Uterus (tissue), 2 donors: ENCODE data around the gene ADI1.

Source experiments
- POLR2A ChIP-seq, 2 donors: fragments of 450-650 bp; IDR thresholded peaks; one replicate each; pipeline ENCODE4 v1.6.1; 2016; ENCODE audit warnings: antibody characterized with exemption in 2 of 2, mild to moderate bottlenecking in 1 of 2, moderate library complexity in 1 of 2
- TF ChIP-seq, protein P1 (sequence below), 4 experiments: fragments of 200-600 bp in 2 of 4; fragments of 450-650 bp in 2 of 4; sonication (generic) in 2 of 4; IDR thresholded peaks; one replicate each; pipeline ENCODE4 v1.5.1; 2016 to 2019; ENCODE audit warnings: antibody characterized with exemption in 4 of 4, mild to moderate bottlenecking in 2 of 4, moderate library complexity in 1 of 4

DNA sequence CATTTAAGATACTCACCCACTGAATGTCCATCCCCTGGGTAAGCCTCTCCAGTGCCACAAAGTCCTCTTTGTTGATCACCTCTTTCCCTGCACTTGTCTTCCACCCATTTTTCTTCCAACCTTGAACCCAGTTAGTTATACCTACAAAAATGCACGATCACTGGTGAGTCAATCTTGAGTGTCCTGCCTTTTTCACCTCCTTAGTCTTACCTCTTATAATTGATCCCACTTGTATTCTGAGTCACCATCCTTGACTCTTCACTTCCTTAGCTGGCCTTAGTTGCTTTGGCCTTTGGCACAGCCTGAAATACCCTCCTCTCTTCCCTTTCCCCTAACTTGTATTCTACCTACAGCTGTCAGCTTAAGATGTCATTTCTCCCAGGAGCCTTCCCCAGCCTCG lies 28.6 kb upstream of the ADI1 start:
- TF ChIP-seq, protein P1, sequence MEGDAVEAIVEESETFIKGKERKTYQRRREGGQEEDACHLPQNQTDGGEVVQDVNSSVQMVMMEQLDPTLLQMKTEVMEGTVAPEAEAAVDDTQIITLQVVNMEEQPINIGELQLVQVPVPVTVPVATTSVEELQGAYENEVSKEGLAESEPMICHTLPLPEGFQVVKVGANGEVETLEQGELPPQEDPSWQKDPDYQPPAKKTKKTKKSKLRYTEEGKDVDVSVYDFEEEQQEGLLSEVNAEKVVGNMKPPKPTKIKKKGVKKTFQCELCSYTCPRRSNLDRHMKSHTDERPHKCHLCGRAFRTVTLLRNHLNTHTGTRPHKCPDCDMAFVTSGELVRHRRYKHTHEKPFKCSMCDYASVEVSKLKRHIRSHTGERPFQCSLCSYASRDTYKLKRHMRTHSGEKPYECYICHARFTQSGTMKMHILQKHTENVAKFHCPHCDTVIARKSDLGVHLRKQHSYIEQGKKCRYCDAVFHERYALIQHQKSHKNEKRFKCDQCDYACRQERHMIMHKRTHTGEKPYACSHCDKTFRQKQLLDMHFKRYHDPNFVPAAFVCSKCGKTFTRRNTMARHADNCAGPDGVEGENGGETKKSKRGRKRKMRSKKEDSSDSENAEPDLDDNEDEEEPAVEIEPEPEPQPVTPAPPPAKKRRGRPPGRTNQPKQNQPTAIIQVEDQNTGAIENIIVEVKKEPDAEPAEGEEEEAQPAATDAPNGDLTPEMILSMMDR (IDR thresholded peaks at IDR 0.05): no peak
- no peak for TF ChIP-seq POLR2A (IDR thresholded peaks at IDR 0.05)
